Lung (tissue), 12 donors: Measurements from ENCODE around the gene KCNH8. TPM values are rescaled to one million over a fixed set of nuclear protein-coding genes. Genes with fewer than 3 reads are reported as not detected.

Experiments used
- ATAC-seq: fragments of 200-7000 bp; cut with Tn5 transposase; one replicate; pipeline ENCODE4 v1.9.1; 2020; ENCODE audit warnings: moderate number of reproducible peaks; ENCODE audit not compliant: insufficient read depth, low FRiP score
- DNase-seq, 3 donors: peaks; one replicate each; pipeline ENCODE4 v3.0.0-alpha.2; 2013 to 2017
- H3K27ac ChIP-seq, 2 donors: one replicate each; pipeline ENCODE4 v1.5.1; 2013; ENCODE audit warnings: mild to moderate bottlenecking in 2 of 2, moderate library complexity in 2 of 2, control low read depth in 1 of 2, inconsistent platforms in 1 of 2, low read depth in 1 of 2, low read length in 1 of 2
- H3K27me3 ChIP-seq, 3 donors: one replicate each; pipeline ENCODE4 v1.5.1; 2013; ENCODE audit warnings: low read length in 2 of 3; ENCODE audit not compliant: control insufficient read depth in 3 of 3, insufficient read depth in 3 of 3
- H3K36me3 ChIP-seq, 4 donors: one replicate each; pipeline ENCODE4 v1.5.1; 2013; ENCODE audit warnings: low read length in 4 of 4, mild to moderate bottlenecking in 1 of 4, moderate library complexity in 1 of 4; ENCODE audit not compliant: control insufficient read depth in 4 of 4, insufficient read depth in 4 of 4
- H3K4me1 ChIP-seq, 5 donors: one replicate each; pipeline ENCODE4 v1.5.1; 2013; ENCODE audit warnings: low read length in 5 of 5, mild to moderate bottlenecking in 2 of 5, moderate library complexity in 1 of 5; ENCODE audit not compliant: control insufficient read depth in 5 of 5, insufficient read depth in 5 of 5
- H3K4me3 ChIP-seq: one replicate; pipeline ENCODE4 v1.5.1; 2013; ENCODE audit warnings: mild to moderate bottlenecking, control low read depth, moderate library complexity
- H3K9ac ChIP-seq, 2 donors: one replicate each; pipeline ENCODE4 v1.5.1; 2013; ENCODE audit warnings: low read length in 2 of 2, control low read depth in 1 of 2; ENCODE audit not compliant: insufficient read depth in 1 of 2
- H3K9me3 ChIP-seq, 4 donors: one replicate each; pipeline ENCODE4 v1.5.1; 2013; ENCODE audit warnings: low read length in 3 of 4, mild to moderate bottlenecking in 1 of 4, moderate library complexity in 1 of 4; ENCODE audit not compliant: control insufficient read depth in 4 of 4, insufficient read depth in 3 of 4
- WGBS, 2 donors: extraction: QIAGEN DNeasy Blood & Tissue Kit; methylation state at CpG; one replicate each; pipeline ENCODE4 v1.1.7; 2013; 5-methylcytosine and 5-hydroxymethylcytosine counted together
- polyA plus RNA-seq, 2 donors: library from polyadenylated mRNA; stranded (reverse); fragments of 200-250 nt; gene quantifications; one replicate each; pipeline ENCODE4 v1.2.1, GENCODE V29; 2013
- total RNA-seq, 2 donors: library from RNA; depleted of rRNA in 1 of 2; stranded (reverse); fragments of >200 nt in 1 of 2; gene quantifications; one replicate each; pipeline ENCODE4 v1.2.1, GENCODE V29; 2014 to 2021
- TF ChIP-seq, protein P1 (sequence below): IDR thresholded peaks from 2 replicates; pipeline ENCODE4 v1.5.1; 2012; ENCODE audit warnings: mild to moderate bottlenecking; ENCODE audit errors: control extremely low read depth, extremely low read depth
- donor health status: control.
- donor health status: control.
- donor health status: Bipolar disorder and iron deficiency.
- donor health status: healthy.
- donor health status: DM: yes; HTN: yes; CAD: no.

Gene KCNH8
- total and polyA plus RNA-seq, 4 donors = 0.06 to 0.94 (median 0.15) TPM

DNA sequence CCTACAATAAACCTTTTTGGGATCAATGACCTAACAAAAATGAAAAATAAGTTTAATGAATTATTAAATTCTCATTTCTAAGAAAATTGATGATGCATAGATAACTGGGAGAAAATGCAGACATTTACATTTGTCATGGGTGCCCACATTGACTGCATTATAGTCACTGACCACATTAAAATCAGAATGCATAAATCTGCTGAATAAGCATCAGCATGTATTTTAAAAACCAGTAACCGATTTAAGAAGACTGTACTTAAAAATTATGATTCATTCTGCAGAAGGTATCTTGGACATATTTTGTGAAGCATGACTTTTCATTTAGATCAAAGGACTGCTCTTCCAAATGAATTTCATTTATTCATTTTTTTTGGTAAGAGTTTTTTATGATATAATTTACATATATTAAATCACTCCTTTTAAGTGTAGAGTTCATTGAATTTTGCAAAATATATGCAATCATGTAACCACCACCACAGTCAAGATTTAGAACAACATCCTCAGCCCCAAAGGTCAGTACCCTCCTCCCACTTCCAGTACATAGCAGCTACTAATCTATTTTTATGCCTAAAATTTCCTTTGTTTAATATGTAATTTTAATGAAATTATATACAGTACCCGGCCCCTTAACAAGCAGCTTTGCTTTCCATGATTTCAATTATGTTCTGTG is 11.8 kb downstream of the KCNH8 start:
- H3K9ac ChIP-seq = no peak overlapping the region
- H3K4me3 ChIP-seq = no peak overlapping the region
- TF ChIP-seq, protein P1, sequence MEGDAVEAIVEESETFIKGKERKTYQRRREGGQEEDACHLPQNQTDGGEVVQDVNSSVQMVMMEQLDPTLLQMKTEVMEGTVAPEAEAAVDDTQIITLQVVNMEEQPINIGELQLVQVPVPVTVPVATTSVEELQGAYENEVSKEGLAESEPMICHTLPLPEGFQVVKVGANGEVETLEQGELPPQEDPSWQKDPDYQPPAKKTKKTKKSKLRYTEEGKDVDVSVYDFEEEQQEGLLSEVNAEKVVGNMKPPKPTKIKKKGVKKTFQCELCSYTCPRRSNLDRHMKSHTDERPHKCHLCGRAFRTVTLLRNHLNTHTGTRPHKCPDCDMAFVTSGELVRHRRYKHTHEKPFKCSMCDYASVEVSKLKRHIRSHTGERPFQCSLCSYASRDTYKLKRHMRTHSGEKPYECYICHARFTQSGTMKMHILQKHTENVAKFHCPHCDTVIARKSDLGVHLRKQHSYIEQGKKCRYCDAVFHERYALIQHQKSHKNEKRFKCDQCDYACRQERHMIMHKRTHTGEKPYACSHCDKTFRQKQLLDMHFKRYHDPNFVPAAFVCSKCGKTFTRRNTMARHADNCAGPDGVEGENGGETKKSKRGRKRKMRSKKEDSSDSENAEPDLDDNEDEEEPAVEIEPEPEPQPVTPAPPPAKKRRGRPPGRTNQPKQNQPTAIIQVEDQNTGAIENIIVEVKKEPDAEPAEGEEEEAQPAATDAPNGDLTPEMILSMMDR = no peak
- H3K27me3 ChIP-seq = no peaks in the 10 kb centered on the region
- ATAC-seq (no peak), DNase-seq (no peak)
- no peaks in the 10 kb centered on the region for H3K4me1 ChIP-seq
- no peak overlapping the region for H3K27ac ChIP-seq
- H3K36me3 ChIP-seq = no peaks in the 10 kb centered on the region
- WGBS, 2 donors = 82 to 85% methylated on average over 2 of the region's 2 CpGs
- H3K9me3 ChIP-seq = no peaks in the 10 kb centered on the region

DNA sequence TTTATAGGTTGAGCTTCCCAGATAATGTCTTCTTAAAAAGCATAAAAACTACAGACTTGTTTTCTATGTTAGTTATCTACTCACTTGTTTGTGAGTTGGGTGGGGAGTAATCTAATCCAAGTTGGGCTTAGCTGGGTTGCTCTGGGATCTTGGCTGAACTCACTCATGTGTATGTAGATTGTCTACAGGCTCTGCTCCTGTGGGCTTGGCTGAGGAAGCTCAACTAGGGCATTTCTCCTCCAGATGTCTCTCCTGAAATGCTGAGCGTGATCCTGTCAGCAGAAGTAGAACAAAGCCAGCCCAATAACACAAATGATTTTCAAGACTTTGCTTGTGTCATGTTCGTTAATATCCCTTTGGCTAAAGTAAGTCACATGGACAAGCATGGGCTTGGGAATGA is 17.3 kb downstream of the KCNH8 start:
- no peaks in the 10 kb centered on the region for H3K36me3 ChIP-seq
- no peak overlapping the region for H3K9ac ChIP-seq
- WGBS, 2 donors = 83 to 84% methylated on average over 2 of the region's 2 CpGs
- H3K27me3 ChIP-seq = no peaks in the 10 kb centered on the region
- DNase-seq = no peak
- TF ChIP-seq, protein P1 = no peak
- no peak overlapping the region for H3K27ac ChIP-seq
- peaks cover 0 to 2% (median 0%) of the 10 kb centered on the region in 4 donors for H3K9me3 ChIP-seq
- H3K4me1 ChIP-seq = no peaks in the 10 kb centered on the region
- no peak overlapping the region for H3K4me3 ChIP-seq
- ATAC-seq = no peak

DNA sequence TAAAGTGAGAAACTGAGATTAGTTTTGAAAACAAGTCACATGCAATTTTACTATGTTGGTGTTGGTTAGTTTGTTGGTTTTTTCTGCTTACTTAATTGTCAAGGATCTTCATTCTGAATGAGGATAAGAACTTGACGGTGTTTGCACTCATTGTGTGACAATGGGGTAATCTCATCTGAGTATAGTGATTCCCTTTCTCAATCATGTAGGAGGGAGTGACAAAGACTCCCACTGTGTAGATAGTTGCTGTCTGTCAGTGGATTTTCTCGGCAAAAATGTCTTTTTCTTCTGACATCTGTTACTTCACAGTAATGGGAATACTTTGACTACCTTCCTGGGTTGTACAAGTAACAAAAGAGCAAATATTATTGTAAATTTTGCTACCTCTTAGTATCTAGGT is 23.5 kb downstream of the KCNH8 start:
- Histone ChIP-seq H3K4me3 (no peak overlapping the region), H3K9ac (no peak overlapping the region), H3K4me1 (no peaks in the 10 kb centered on the region), H3K9me3 (peaks cover 0 to 2% (median 0%) of the 10 kb centered on the region in 4 donors), H3K36me3 (no peaks in the 10 kb centered on the region), H3K27ac (no peak overlapping the region), H3K27me3 (no peaks in the 10 kb centered on the region)
- TF ChIP-seq, protein P1 = no peak
- DNase-seq = no peak
- ATAC-seq = no peak
- WGBS, 2 donors = 72 to 78% methylated on average over 2 of the region's 2 CpGs

DNA sequence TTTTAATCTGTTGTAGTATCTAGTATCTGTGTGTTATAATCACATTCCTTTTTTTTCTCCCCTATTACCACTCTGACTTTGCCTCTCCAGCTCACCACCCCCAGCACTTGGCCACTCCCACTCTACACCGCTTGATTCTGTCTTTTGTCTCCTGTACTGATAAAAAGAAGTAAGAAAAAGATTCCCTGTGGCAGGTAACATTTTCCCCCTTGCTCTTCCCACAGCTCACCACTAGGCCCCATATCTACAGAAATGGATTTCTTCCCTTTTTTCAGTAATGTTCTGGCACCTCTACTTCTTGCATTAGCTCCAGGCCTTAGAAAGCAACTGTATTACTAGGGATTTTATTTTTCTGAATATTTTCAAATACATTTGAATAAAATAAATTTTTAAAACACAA is 25.6 kb downstream of the KCNH8 start:
- Histone ChIP-seq H3K4me3 (no peak overlapping the region), H3K9me3 (no peaks in the 10 kb centered on the region), H3K27me3 (no peaks in the 10 kb centered on the region), H3K27ac (no peak overlapping the region), H3K4me1 (no peaks in the 10 kb centered on the region), H3K36me3 (no peaks in the 10 kb centered on the region), H3K9ac (no peak overlapping the region)
- WGBS, 2 donors = 65 to 95% methylated on average over 1 of the region's 1 CpG
- DNase-seq (no peak), ATAC-seq (no peak)
- TF ChIP-seq, protein P1 = no peak
